K562 (cell line): ENCODE measurements around the gene EGFL6. TPM values are rescaled to one million over a fixed set of nuclear protein-coding genes. Genes with fewer than 3 reads are reported as not detected.

Experiments
- ATAC-seq: fragments of 200-7000 bp; cut with Tn5 transposase; 3 replicates; pipeline ENCODE4 v1.9.1; 2020; ENCODE audit warnings: moderate library complexity
- BruUV-seq: library from RNA; stranded (reverse); fragments of 400-500 nt; replicated peaks from 2 replicates; lab custom pipeline; 2021; lab: Mats Ljungman, UMichigan
- CTCF ChIA-PET: fragments of 300-600 bp; formaldehyde crosslinking; extraction: SDS; loops from one replicate; lab custom pipeline; 2021; ENCODE audit warnings: low intra/inter-chr PET ratio; lab: Yijun Ruan, JAX
- POLR2A ChIA-PET: fragments of 300-600, 350-650 bp; sonication (Branson Sonifier 250); formaldehyde crosslinking; extraction: SDS; loops from one replicate; lab custom pipeline; 2021; ENCODE audit warnings: antibody characterized with exemption, inconsistent platforms; lab: Yijun Ruan, JAX
- DNase-seq, 4 experiments: peaks; one replicate each; pipeline versions ENCODE4 v3.0.0 to v3.0.0-alpha.2; 2011 to 2018; ENCODE audit warnings: low spot score in 3 of 4, mixed read lengths in 3 of 4; ENCODE audit errors: extremely low read depth in 1 of 4
- FAIRE-seq: peaks from 2 replicates; lab custom pipeline; 2011; peaks lifted over from hg19 to GRCh38; lab: Jason Lieb, UNC
- H2AFZ ChIP-seq: 2 replicates; pipeline ENCODE4 v1.6.0; 2011; ENCODE audit warnings: low read depth, low read length, control low read depth, inconsistent platforms
- H3K27ac ChIP-seq: fragments of 200-600 bp; 3 replicates; pipeline ENCODE4 v1.8.0; 2011; ENCODE audit warnings: low read depth, mild to moderate bottlenecking, control low read depth, inconsistent platforms, low read length, moderate library complexity, mixed read lengths; ENCODE audit errors: extremely low read depth
- H3K27me3 ChIP-seq, 2 experiments: fragments of 300-600 bp in 1 of 2; 2 replicates in 1 of 2; 3 replicates in 1 of 2; pipeline versions ENCODE4 v1.6.0 to v1.8.0; 2011; ENCODE audit warnings: inconsistent platforms in 2 of 2, low read length in 2 of 2, mild to moderate bottlenecking in 1 of 2, mixed read lengths in 1 of 2, moderate library complexity in 1 of 2; ENCODE audit not compliant: control insufficient read depth in 2 of 2, insufficient read depth in 2 of 2
- H3K36me3 ChIP-seq: fragments of 300-600 bp; 3 replicates; pipeline ENCODE4 v1.8.0; 2011; ENCODE audit warnings: mild to moderate bottlenecking, low read length, inconsistent platforms; ENCODE audit not compliant: control insufficient read depth, insufficient read depth
- H3K4me1 ChIP-seq, 2 experiments: fragments of 200-600 bp in 1 of 2; replicated peaks in 1 of 2; 2 replicates in 1 of 2; 3 replicates in 1 of 2; pipeline versions ENCODE4 v1.5.1 to v1.8.0; 2011; ENCODE audit warnings: inconsistent platforms in 2 of 2, low read length in 2 of 2, mild to moderate bottlenecking in 1 of 2, mixed read lengths in 1 of 2, moderate library complexity in 1 of 2; ENCODE audit not compliant: control insufficient read depth in 2 of 2, insufficient read depth in 2 of 2
- H3K4me2 ChIP-seq: 2 replicates; pipeline ENCODE4 v1.6.1; 2011; ENCODE audit warnings: low read length, control low read depth, inconsistent platforms, mixed read lengths; ENCODE audit not compliant: insufficient read depth
- H3K4me3 ChIP-seq: fragments of 200-600 bp; sonication (generic), shearing (Covaris generic); 2 replicates; pipeline ENCODE4 v1.5.1; 2016; ENCODE audit warnings: control low read depth, inconsistent platforms
- H3K79me2 ChIP-seq: fragments of 200-600 bp; 3 replicates; pipeline ENCODE4 v1.8.0; 2011; ENCODE audit warnings: low read length, inconsistent platforms; ENCODE audit not compliant: control insufficient read depth, insufficient read depth
- H3K9ac ChIP-seq, 2 experiments: 2 replicates each; pipeline versions ENCODE4 v1.6.0 to v1.6.1; 2011; ENCODE audit warnings: low read depth in 2 of 2, low read length in 2 of 2, control low read depth in 1 of 2, inconsistent platforms in 1 of 2, mild to moderate bottlenecking in 1 of 2, mixed read lengths in 1 of 2; ENCODE audit not compliant: insufficient read depth in 1 of 2
- H3K9me1 ChIP-seq: one replicate; pipeline ENCODE4 v1.6.0; 2011; ENCODE audit warnings: inconsistent platforms, mild to moderate bottlenecking, low read length, moderate library complexity; ENCODE audit not compliant: control insufficient read depth, insufficient read depth
- H3K9me3 ChIP-seq: replicated peaks from 2 replicates; pipeline ENCODE4 v1.5.1; 2011; ENCODE audit warnings: low read depth, low read length, inconsistent platforms; ENCODE audit not compliant: control insufficient read depth, insufficient read depth
- H4K20me1 ChIP-seq: replicated peaks from 2 replicates; pipeline ENCODE4 v1.6.1; 2011; ENCODE audit warnings: low read length, inconsistent platforms, mixed read lengths; ENCODE audit not compliant: control insufficient read depth, insufficient read depth
- ARID3B ChIP-seq: fragments of 250-450 bp; sonication (Bioruptor Pico); IDR thresholded peaks from 2 replicates; pipeline ENCODE4 v1.4.0; 2020; ENCODE audit warnings: borderline replicate concordance
- CTCFL ChIP-seq: IDR thresholded peaks from 2 replicates; pipeline ENCODE4 v1.6.1; 2011; ENCODE audit warnings: borderline replicate concordance, low read depth, mild to moderate bottlenecking, moderate library complexity, low read length; ENCODE audit not compliant: insufficient read depth, poor library complexity, severe bottlenecking
- E2F8 ChIP-seq: fragments of 450-650 bp; IDR thresholded peaks from 2 replicates; pipeline ENCODE4 v1.7.1; 2018; ENCODE audit warnings: mild to moderate bottlenecking, low read depth; ENCODE audit not compliant: partially characterized antibody
- NONO ChIP-seq, 2 experiments: fragments of 200-400 bp in 1 of 2; fragments of 450-650 bp in 1 of 2; formaldehyde crosslinking in 1 of 2; IDR thresholded peaks; 2 replicates each; pipeline ENCODE4 v1.6.1; 2017; ENCODE audit warnings: low read depth in 2 of 2, mild to moderate bottlenecking in 2 of 2, moderate library complexity in 2 of 2, low read length in 1 of 2
- ZNF212 ChIP-seq: fragments of 450-650 bp; formaldehyde crosslinking; IDR thresholded peaks from 2 replicates; pipeline ENCODE4 v1.4.0; 2020; ENCODE audit warnings: mild to moderate bottlenecking
- ZNF316 ChIP-seq: fragments of 450-650 bp; IDR thresholded peaks from 2 replicates; pipeline ENCODE4 v1.6.1; 2016
- WGBS: fragments of 100-300 bp; shearing (Covaris generic); methylation state at CpG from one replicate; pipeline ENCODE4 v1.1.6; 2016; ENCODE audit warnings: low coverage, mixed read lengths; ENCODE audit not compliant: insufficient coverage; ENCODE audit errors: missing lambda C conversion rate; 5-methylcytosine and 5-hydroxymethylcytosine counted together
- in situ Hi-C: fragments of 300-500 bp; cut with MboI; formaldehyde crosslinking; loops from 4 replicates; pipeline ENCODE4 v1.15.0; 2018; ENCODE audit warnings: inconsistent platforms, mixed read lengths
- intact Hi-C: fragments of 100-400 bp; cut with micrococcal nuclease; formaldehyde crosslinking; loops from 2 replicates; pipeline ENCODE4 v1.14.2; 2022
- polyA plus RNA-seq, 8 experiments: library from polyadenylated mRNA; depleted of rRNA in 4 of 8; stranded (reverse) in 5 of 8; unstranded in 3 of 8; fragments of >200 nt; fragmentation: Nextera tagmentation in 2 of 8; fragmentation: Illumina TruSeq in 1 of 8; extraction: Ambion mirVana in 2 of 8; extraction: Trizol in 1 of 8; gene quantifications; 2 replicates each; pipeline versions ENCODE4 v1.2.1 to v1.2.3, GENCODE V29; 2011 to 2014; ENCODE audit warnings: inconsistent platforms in 1 of 8, missing spikeins in 1 of 8
- total RNA-seq, 7 experiments: library from RNA; depleted of rRNA in 6 of 7; stranded (reverse); fragments of >200 nt in 6 of 7; fragmentation: Illumina TruSeq in 2 of 7; extraction: Trizol in 2 of 7; gene quantifications; 2 replicates each; pipeline versions ENCODE4 v1.2.1 to v1.2.3, GENCODE V29; 2011 to 2021; ENCODE audit warnings: low replicate concordance in 1 of 7
- TF ChIP-seq, protein P1 (sequence below): fragments of 450-650 bp; formaldehyde crosslinking; IDR thresholded peaks from 2 replicates; pipeline ENCODE4 v1.4.0; 2022; ENCODE audit warnings: mild to moderate bottlenecking, moderate library complexity
- TF ChIP-seq, protein P2 (sequence below): fragments of 450-650 bp; IDR thresholded peaks from 2 replicates; pipeline ENCODE4 v1.6.1; 2016; ENCODE audit warnings: low read depth, mild to moderate bottlenecking, moderate library complexity
- TF ChIP-seq, protein P3 (sequence below): sonication (generic); formaldehyde crosslinking; IDR thresholded peaks from 2 replicates; pipeline ENCODE4 v1.8.1; 2022; ENCODE audit warnings: missing genetic modification reagents

The EGFL6 gene
- total and polyA plus RNA-seq, 9 of the 15 experiments (the other 6 are each of a cell fraction or from before 2014, with no cell fraction given) = 0.01 TPM; not detected in 8

DNA sequence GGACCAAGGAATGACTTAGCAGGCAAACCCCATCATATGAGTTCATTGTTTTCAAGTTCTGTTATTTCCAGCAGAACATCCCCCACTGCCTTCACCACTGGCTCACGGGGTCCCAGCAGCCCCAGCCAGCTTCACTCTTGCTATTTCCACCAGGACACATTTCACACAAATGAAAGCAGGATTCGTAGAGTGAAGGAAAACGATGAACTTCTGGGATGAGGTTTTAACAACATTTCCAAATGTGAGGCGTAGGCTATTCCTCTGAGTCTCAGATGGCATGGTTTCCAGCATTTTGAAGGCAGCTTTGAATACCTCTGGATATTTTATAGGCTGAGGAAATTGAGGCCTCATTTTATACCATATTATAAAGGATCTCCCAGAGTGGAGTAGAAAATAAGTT lies 32.9 kb upstream of the EGFL6 start:
- Histone ChIP-seq H3K9me3 (no peaks in the 10 kb centered on the region), H3K4me2 (no peak overlapping the region), H3K9me1 (no peaks in the 10 kb centered on the region), H3K27me3 (no peaks in the 10 kb centered on the region), H3K36me3 (no peaks in the 10 kb centered on the region), H3K9ac (no peak overlapping the region), H3K27ac (no peak overlapping the region), H4K20me1 (no peaks in the 10 kb centered on the region), H3K4me3 (no peak overlapping the region), H3K79me2 (no peaks in the 10 kb centered on the region), H3K4me1 (no peaks in the 10 kb centered on the region), H2AFZ (no peak overlapping the region)
- POLR2A ChIA-PET = no interaction called here
- in situ Hi-C loops = no loop called here
- intact Hi-C loops = no loop called here
- FAIRE-seq (no peak), DNase-seq (no peak), ATAC-seq (no peak)
- BruUV-seq = no TSS peak
- CTCF ChIA-PET = no interaction called here
- 5% methylated on average over 4 of the region's 4 CpGs for WGBS
- TF ChIP-seq ZNF316 = no peak
- TF ChIP-seq, protein P1, sequence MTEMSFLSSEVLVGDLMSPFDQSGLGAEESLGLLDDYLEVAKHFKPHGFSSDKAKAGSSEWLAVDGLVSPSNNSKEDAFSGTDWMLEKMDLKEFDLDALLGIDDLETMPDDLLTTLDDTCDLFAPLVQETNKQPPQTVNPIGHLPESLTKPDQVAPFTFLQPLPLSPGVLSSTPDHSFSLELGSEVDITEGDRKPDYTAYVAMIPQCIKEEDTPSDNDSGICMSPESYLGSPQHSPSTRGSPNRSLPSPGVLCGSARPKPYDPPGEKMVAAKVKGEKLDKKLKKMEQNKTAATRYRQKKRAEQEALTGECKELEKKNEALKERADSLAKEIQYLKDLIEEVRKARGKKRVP (CRISPR knock-in tag) = no peak
- no peak for TF ChIP-seq NONO (IDR thresholded peaks at IDR 0.05; ENCODE audit: low read depth in 2 of 2, low read length in 1 of 2)
- no peak for TF ChIP-seq ARID3B (CRISPR knock-in tag)
- no peak for TF ChIP-seq CTCFL
- TF ChIP-seq, protein P2, sequence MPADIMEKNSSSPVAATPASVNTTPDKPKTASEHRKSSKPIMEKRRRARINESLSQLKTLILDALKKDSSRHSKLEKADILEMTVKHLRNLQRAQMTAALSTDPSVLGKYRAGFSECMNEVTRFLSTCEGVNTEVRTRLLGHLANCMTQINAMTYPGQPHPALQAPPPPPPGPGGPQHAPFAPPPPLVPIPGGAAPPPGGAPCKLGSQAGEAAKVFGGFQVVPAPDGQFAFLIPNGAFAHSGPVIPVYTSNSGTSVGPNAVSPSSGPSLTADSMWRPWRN = no peak
- no peak for TF ChIP-seq ZNF212
- TF ChIP-seq E2F8 = no peak
- TF ChIP-seq, protein P3, sequence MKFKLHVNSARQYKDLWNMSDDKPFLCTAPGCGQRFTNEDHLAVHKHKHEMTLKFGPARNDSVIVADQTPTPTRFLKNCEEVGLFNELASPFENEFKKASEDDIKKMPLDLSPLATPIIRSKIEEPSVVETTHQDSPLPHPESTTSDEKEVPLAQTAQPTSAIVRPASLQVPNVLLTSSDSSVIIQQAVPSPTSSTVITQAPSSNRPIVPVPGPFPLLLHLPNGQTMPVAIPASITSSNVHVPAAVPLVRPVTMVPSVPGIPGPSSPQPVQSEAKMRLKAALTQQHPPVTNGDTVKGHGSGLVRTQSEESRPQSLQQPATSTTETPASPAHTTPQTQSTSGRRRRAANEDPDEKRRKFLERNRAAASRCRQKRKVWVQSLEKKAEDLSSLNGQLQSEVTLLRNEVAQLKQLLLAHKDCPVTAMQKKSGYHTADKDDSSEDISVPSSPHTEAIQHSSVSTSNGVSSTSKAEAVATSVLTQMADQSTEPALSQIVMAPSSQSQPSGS (CRISPR knock-in tag) = no peak
